Measurements from ENCODE around the gene F2R.
"Not testable (repeated sequence)": the region's sequence is repeated elsewhere in the genome, so short reads cannot be mapped to it uniquely, and the experiment has no call there.

Gene F2R

DNA sequence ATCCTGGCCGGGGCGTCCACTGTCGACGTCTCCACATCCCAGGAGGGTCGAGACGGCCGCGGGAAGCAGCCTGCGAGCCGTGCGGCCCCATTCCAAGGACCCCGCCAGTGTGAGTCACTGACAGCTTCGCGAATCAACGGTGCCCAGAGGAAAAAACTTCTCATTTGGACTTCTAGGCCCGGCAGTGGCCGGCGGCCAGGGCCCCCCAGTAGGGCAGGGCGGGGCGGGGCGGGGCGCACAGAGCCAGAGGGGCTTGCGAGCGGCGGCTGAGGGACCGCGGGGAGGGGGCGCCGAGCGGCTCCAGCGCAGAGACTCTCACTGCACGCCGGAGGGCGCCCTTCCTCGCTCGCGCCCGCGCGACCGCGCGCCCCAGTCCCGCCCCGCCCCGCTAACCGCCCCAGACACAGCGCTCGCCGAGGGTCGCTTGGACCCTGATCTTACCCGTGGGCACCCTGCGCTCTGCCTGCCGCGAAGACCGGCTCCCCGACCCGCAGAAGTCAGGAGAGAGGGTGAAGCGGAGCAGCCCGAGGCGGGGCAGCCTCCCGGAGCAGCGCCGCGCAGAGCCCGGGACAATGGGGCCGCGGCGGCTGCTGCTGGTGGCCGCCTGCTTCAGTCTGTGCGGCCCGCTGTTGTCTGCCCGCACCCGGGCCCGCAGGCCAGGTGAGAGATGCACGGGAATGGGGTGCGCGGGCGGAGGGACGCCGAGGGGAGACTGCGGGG lies at the start of gene F2R:
Gene F2R, plus strand, starts transcription at position 391 of the 720 bp plus-strand sequence. Its CDS starts 182 bp downstream, at position 573.
- DNase-seq = peak; percentile 67
- in situ Hi-C loops (cut with MboI; ENCODE audit: low pct_unique_long_range_greater_than_20kb, low sequenced_read_pairs) = no loop called here

GRCh38 chr5:76667495-76667894 lies 48.4 kb upstream of the F2R start:
- in situ Hi-C loops (cut with MboI; ENCODE audit: low pct_unique_long_range_greater_than_20kb, low sequenced_read_pairs) = no loop called here
- no peak for DNase-seq

GRCh38 chr5:76669245-76669644 lies 46.7 kb upstream of the F2R start:
- in situ Hi-C loops (cut with MboI; ENCODE audit: low pct_unique_long_range_greater_than_20kb, low sequenced_read_pairs) = no loop called here

DNA sequence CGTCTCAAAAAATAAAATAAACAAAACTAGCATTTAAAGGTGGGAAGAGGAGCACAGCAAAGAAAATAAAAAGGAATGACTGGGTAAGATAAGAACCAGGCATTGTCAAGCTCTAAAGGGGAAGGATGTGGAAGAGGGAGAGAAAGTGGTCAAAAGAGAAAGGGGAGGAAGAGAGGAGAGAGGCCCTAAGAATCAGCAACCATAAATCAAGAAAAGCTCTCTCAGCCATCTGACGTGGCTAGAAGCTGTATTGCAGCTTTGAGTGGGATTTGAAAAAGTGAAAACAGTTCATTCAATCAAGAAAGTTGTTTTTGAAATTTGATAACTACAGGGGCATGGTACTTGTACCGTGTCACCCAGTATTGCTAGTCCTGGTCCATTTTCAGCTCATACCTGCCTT lies 45.4 kb upstream of the F2R start:
- in situ Hi-C loops (cut with MboI; ENCODE audit: low pct_unique_long_range_greater_than_20kb, low sequenced_read_pairs) = no loop called here
- peak; percentile 25 for DNase-seq

More at GRCh38 chr5:76669245-76669644, 46.7 kb upstream of the F2R start:
- no peak for DNase-seq

GRCh38 chr5:76672242-76672641 lies 43.7 kb upstream of the F2R start:
- in situ Hi-C loops (cut with MboI; ENCODE audit: low pct_unique_long_range_greater_than_20kb, low sequenced_read_pairs) = no loop called here
- no peak for DNase-seq

DNA sequence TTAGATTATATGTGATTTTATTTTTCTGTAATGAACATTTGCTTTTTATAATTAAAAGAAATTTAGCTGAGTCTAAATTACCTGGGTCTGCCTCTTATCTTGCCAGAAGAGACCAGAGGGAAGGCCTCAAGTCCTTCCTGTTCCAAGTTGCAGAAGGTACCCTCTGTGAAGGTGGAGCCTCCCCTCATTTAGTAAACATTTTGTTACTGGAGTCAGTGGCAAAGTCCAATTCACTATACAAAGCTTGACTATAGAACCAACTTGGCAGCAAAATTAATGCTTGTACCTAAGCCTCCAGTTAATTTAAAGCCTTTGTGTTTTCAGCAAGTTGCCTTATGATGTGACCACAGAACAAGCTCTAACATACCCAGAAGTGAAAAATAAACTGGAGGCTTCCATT lies 42.8 kb upstream of the F2R start:
- in situ Hi-C loops (cut with MboI; ENCODE audit: low pct_unique_long_range_greater_than_20kb, low sequenced_read_pairs) = no loop called here

GRCh38 chr5:76674330-76675066 lies 41.4 kb upstream of the F2R start:
- peak; percentile 15 for DNase-seq
- in situ Hi-C loops (cut with MboI; ENCODE audit: low pct_unique_long_range_greater_than_20kb, low sequenced_read_pairs) = no loop called here

More for the DNA sequence above, 42.8 kb upstream of the F2R start:
- DNase-seq = no peak

DNA sequence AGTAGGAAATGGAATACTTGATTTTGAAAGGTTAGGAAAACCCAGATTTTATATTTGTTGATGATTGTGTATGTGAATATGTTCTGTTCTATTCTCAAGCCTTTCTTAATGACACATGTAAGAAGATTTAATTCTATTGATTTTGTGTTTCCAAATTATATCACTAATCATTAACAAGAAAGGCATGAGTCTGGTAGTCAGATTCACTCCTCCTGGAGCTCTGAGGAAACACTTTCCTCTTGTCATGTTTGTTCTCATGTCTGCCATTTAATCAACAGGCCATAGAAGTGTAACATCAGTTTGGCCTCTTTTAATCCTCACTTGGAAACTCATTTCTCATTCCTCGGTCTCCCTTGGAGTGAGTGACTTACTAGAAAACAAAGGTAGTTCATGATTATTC lies 40.6 kb upstream of the F2R start:
- in situ Hi-C loops (cut with MboI; ENCODE audit: low pct_unique_long_range_greater_than_20kb, low sequenced_read_pairs) = no loop called here
- DNase-seq = no peak

GRCh38 chr5:76677849-76678472 lies 38.0 kb upstream of the F2R start:
- in situ Hi-C loops (cut with MboI; ENCODE audit: low pct_unique_long_range_greater_than_20kb, low sequenced_read_pairs) = no loop called here
- DNase-seq = no peak

- no peak for DNase-seq
- in situ Hi-C loops (cut with MboI; ENCODE audit: low pct_unique_long_range_greater_than_20kb, low sequenced_read_pairs) = no loop called here
Observed at GRCh38 chr5:76679231-76679630, 36.7 kb upstream of the F2R start.

DNA sequence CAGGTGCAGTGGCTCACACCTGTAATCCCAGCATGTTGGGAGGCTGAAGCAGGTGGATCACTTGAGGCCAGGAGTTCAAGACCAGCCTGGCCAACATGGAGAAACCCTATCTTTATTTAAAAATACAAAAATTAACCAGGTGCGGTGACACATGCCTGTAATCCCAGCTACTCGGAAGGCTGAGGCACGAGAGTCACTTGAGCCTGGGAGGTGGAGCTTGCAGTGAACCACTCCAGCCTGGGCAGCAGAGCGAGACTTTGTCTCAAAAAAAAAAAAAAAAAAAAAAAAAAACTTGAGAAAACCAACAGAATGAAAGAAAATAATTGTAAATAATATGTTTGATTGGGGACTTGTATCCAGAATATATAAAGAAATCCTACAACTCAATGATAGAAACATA lies 35.1 kb upstream of the F2R start:
- DNase-seq; in situ Hi-C loops (cut with MboI; ENCODE audit: low pct_unique_long_range_greater_than_20kb, low sequenced_read_pairs): not testable (repeated sequence)

DNA sequence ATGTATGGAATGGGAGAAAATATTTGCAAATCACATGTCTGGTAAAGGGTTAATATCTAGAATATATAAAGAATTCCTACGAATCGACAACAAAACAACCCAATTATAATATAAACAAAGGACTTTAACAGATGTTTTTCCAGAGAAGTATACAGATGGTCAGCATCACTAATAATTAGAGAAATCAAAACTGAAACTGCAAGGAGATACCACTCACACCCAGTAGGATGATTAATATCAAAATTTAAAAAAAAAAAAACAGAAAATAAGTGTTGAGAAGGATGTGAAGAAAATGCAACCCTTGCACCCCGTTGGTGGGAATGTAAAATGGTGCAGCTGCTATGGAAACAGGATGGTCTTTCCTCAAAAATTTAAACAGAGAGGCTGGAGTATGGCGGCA lies 34.6 kb upstream of the F2R start:
- no peak for DNase-seq
- in situ Hi-C loops (cut with MboI; ENCODE audit: low pct_unique_long_range_greater_than_20kb, low sequenced_read_pairs) = no loop called here

DNA sequence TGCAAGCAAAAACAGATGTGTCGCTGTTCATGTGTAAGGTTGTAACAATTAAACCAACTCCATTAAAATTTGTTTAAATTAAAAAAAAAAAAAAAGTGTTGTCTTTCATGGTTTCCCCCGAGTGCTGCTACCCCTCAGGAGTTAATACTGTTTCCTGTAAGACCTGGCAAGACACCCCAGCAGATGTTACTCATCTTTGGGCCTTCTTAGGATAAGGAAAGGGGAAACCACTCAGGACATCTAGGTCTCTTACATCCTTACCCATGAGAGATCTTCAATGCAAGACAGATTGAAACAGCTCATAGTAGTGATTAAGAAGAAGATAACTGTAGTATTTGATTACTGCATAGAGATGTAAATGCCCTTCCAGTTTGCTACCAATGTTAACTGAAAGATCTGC lies 33.5 kb upstream of the F2R start:
- in situ Hi-C loops (cut with MboI; ENCODE audit: low pct_unique_long_range_greater_than_20kb, low sequenced_read_pairs) = no loop called here
- DNase-seq = no peak

DNA sequence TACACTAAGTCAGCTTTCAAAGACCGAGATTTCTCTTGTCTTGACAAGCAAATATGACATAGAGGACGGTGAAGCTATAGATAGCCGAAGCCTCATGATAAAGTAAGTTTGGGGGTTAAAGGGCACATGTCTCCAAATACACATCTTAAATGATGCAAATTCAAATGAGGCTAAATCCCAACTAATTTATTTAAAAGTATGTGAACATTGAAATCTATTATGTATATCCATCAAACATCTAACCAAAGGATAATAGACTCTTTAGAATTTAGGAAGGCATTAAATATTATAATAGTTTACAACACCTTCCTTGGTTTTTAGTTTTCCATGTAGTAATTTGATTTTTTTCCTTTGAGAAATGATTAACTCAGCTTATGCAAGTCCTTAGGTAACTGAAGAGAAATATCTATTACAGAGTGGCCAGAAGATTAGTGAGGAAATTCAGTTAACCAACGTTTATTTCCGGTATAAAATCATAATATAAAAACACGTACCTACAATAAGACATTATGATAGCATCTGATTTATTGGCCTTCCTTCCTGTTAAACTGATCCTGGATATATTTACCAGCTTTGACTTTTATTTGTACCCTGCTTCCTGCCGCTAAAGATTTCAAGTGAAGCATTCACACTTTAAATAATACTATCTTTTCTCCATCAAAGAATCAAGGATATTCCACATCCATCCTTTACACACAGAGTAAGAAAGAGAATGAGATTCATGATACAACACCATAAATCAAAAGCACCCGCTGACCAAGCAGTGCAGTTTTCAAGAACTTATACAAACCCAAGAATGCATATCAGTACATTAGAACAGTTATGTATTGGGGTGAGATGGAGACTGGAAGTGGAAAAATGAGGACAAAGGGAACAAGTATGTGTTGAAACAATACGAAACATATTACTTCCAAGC lies 31.9 kb upstream of the F2R start:
- in situ Hi-C loops (cut with MboI; ENCODE audit: low pct_unique_long_range_greater_than_20kb, low sequenced_read_pairs) = no loop called here
- no peak for DNase-seq

- in situ Hi-C loops (cut with MboI; ENCODE audit: low pct_unique_long_range_greater_than_20kb, low sequenced_read_pairs) = no loop called here
Observed at GRCh38 chr5:76684756-76685519, 31.0 kb upstream of the F2R start.

GRCh38 chr5:76685704-76686103 lies 30.2 kb upstream of the F2R start:
- in situ Hi-C loops (cut with MboI; ENCODE audit: low pct_unique_long_range_greater_than_20kb, low sequenced_read_pairs) = no loop called here
- DNase-seq = no peak

More at GRCh38 chr5:76684756-76685519, 31.0 kb upstream of the F2R start:
- DNase-seq = no peak

DNA sequence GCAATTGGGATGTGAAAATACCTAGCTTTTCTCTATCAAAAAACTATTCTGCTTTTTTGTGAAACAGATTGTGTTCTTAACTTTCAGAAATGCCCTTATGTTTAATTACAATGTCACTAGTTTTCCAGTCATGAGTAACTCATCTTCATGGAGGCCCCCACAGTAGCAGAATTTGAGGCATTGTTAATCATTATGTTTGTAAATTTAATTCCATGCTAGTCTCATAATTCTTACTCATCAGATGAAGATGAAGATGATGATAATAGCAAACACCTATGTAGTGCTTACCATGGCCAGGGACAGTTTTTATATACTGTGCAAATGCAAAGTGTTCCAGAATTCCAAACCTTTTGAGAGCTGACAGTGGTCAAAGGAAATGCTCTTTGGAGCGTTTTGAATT lies 27.7 kb upstream of the F2R start:
- no peak for DNase-seq
- in situ Hi-C loops (cut with MboI; ENCODE audit: low pct_unique_long_range_greater_than_20kb, low sequenced_read_pairs) = no loop called here

GRCh38 chr5:76688836-76689235 lies 27.1 kb upstream of the F2R start:
- in situ Hi-C loops (cut with MboI; ENCODE audit: low pct_unique_long_range_greater_than_20kb, low sequenced_read_pairs) = no loop called here
- DNase-seq = no peak
